ENCODE data around the gene ANKS1A.

DNA sequence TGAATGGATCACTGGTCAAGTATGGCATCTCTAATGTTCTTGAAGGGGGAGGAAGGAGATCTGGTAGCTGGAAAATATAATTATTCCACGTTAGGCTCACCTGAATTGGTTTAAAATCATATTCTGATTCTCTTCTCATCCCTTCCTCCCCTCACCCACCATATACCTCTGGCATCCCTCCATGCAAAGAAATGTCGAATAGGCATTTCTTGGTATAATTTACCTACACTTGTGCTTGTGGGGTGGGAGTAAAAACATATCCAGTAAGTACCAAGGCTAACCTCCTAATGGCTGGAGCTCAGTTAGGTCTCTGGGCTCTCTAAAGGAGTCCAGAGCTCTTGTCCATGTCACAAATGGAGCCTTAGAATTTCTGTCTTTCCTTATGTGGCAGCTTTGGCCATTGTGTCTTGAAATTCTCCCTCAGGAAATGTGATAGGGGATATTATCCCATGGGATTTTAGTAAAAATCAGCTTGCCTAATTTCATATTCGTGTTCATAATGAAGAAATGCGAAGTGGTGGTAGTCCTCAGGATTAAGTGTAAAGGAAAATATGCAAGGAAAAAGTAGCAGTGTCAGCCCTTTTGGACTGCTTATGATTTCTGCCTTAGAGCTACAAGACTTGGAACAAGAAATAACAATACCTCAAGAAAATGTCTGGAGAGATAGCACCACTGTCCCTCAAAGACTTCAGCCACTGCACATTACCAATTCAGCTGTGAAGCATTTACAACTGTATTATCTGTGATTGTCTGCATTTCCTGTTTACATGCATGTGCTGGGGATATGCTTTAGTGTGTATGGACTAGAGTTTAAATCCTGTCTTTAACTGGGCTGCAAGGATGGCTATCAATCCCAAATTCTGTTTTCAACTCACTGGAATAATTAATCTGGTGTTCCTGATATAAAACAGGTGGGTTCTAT is 13.5 kb upstream of the ANKS1A start:
- TF ChIP-seq, protein P1, sequence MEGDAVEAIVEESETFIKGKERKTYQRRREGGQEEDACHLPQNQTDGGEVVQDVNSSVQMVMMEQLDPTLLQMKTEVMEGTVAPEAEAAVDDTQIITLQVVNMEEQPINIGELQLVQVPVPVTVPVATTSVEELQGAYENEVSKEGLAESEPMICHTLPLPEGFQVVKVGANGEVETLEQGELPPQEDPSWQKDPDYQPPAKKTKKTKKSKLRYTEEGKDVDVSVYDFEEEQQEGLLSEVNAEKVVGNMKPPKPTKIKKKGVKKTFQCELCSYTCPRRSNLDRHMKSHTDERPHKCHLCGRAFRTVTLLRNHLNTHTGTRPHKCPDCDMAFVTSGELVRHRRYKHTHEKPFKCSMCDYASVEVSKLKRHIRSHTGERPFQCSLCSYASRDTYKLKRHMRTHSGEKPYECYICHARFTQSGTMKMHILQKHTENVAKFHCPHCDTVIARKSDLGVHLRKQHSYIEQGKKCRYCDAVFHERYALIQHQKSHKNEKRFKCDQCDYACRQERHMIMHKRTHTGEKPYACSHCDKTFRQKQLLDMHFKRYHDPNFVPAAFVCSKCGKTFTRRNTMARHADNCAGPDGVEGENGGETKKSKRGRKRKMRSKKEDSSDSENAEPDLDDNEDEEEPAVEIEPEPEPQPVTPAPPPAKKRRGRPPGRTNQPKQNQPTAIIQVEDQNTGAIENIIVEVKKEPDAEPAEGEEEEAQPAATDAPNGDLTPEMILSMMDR (conservative IDR thresholded peaks at IDR 0.05; ENCODE audit: low read length): no peak
- TF ChIP-seq EZH2phosphoT487 (IDR thresholded peaks at IDR 0.05; ENCODE audit: borderline replicate concordance): no peak

Data from Loucy (cell line).